Measurements from ENCODE around the gene OBP2B.
"Not testable (repeated sequence)": the region's sequence is repeated elsewhere in the genome, so short reads cannot be mapped to it uniquely, and the experiment has no call there.

OBP2B gene

GRCh38 chr9:133221177-133221809 is 12.2 kb upstream of the OBP2B start:
- DNase-seq: no peak

GRCh38 chr9:133218049-133218975 is 9.3 kb upstream of the OBP2B start:
- not testable (repeated sequence) for DNase-seq

GRCh38 chr9:133217333-133217988 is 8.4 kb upstream of the OBP2B start:
- DNase-seq: not testable (repeated sequence)

GRCh38 chr9:133214276-133214675 is 5.2 kb upstream of the OBP2B start:
- DNase-seq: not testable (repeated sequence)

GRCh38 chr9:133210609-133211008 is 1.6 kb upstream of the OBP2B start:
- no peak for DNase-seq

GRCh38 chr9:133210202-133210532 is 1.1 kb upstream of the OBP2B start:
- DNase-seq: no peak

- not testable (repeated sequence) for DNase-seq
These were observed 514 bp upstream of the OBP2B start for GRCh38 chr9:133209327-133210201.

- DNase-seq: not testable (repeated sequence)
These were observed 725 bp downstream of the OBP2B start for GRCh38 chr9:133208171-133208879.

GRCh38 chr9:133207540-133208170 is 1.4 kb downstream of the OBP2B start:
- no peak for DNase-seq

GRCh38 chr9:133207021-133207531 is 2.0 kb downstream of the OBP2B start:
- no peak for DNase-seq

GRCh38 chr9:133205996-133206931 is 2.8 kb downstream of the OBP2B start:
- no peak for DNase-seq

GRCh38 chr9:133205481-133205887 is 3.6 kb downstream of the OBP2B start:
- not testable (repeated sequence) for DNase-seq

GRCh38 chr9:133204993-133205336 is 4.1 kb downstream of the OBP2B start:
- DNase-seq: no peak

- no peak for DNase-seq
These were observed 4.6 kb downstream of the OBP2B start for GRCh38 chr9:133204335-133204992.

GRCh38 chr9:133203506-133204075 is 5.5 kb downstream of the OBP2B start:
- DNase-seq: no peak

- DNase-seq: no peak
These were observed 6.2 kb downstream of the OBP2B start for GRCh38 chr9:133202688-133203453.

- DNase-seq: no peak
These were observed 6.9 kb downstream of the OBP2B start for GRCh38 chr9:133202145-133202513.

GRCh38 chr9:133201424-133202144 is 7.5 kb downstream of the OBP2B start:
- DNase-seq: no peak

Data from suppressor macrophage treated with lipopolysaccharide for 1 hour (primary cell).